ENCODE data around the gene MVB12B.

The MVB12B gene

DNA sequence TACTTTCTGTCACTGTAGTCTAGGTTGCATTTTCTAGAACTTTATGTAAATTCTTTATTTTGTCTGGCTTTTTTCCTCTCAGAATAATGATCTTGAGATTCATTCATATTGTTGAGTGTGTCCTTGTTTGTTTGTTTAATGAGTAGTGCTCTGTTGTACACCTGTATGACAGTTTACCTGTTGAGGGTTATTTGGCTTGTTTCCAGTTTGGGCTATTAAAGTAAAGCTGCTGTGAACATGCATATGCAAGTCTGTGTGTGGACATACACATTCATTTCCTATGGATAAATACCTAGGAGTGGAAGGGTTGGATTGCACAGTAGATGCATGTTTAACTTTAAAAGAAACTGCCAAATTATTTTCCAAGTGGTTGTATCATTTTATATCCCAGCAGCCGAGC, 30.4 kb downstream of the MVB12B start:
- TF ChIP-seq, protein P1, sequence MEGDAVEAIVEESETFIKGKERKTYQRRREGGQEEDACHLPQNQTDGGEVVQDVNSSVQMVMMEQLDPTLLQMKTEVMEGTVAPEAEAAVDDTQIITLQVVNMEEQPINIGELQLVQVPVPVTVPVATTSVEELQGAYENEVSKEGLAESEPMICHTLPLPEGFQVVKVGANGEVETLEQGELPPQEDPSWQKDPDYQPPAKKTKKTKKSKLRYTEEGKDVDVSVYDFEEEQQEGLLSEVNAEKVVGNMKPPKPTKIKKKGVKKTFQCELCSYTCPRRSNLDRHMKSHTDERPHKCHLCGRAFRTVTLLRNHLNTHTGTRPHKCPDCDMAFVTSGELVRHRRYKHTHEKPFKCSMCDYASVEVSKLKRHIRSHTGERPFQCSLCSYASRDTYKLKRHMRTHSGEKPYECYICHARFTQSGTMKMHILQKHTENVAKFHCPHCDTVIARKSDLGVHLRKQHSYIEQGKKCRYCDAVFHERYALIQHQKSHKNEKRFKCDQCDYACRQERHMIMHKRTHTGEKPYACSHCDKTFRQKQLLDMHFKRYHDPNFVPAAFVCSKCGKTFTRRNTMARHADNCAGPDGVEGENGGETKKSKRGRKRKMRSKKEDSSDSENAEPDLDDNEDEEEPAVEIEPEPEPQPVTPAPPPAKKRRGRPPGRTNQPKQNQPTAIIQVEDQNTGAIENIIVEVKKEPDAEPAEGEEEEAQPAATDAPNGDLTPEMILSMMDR (IDR thresholded peaks at IDR 0.05; ENCODE audit: low read depth, low read length), result no peak
- TF ChIP-seq MYC (IDR thresholded peaks at IDR 0.05; ENCODE audit: low read depth, low read length) (no peak), POLR2A (IDR thresholded peaks at IDR 0.05; ENCODE audit: extremely low read depth, insufficient read length) (no peak)
- TF ChIP-seq, protein P2, sequence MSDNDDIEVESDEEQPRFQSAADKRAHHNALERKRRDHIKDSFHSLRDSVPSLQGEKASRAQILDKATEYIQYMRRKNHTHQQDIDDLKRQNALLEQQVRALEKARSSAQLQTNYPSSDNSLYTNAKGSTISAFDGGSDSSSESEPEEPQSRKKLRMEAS (IDR thresholded peaks at IDR 0.05; ENCODE audit: low read depth, low read length), result no peak
- DNase-seq (ENCODE audit: low read depth), result no peak

GRCh38 chr9:126360073-126360472, 33.4 kb downstream of the MVB12B start:
- DNase-seq (ENCODE audit: low read depth), result no peak
- TF ChIP-seq, protein P1 (IDR thresholded peaks at IDR 0.05; ENCODE audit: low read depth, low read length), result no peak
- TF ChIP-seq POLR2A (IDR thresholded peaks at IDR 0.05; ENCODE audit: extremely low read depth, insufficient read length) (no peak), MYC (IDR thresholded peaks at IDR 0.05; ENCODE audit: low read depth, low read length) (no peak)
- TF ChIP-seq, protein P2 (IDR thresholded peaks at IDR 0.05; ENCODE audit: low read depth, low read length), result no peak

More for the DNA sequence above, 30.4 kb downstream of the MVB12B start:
- no peak overlapping the region for H3K4me3 ChIP-seq (ENCODE audit: low read depth, low read length)

GRCh38 chr9:126361810-126362238, 35.2 kb downstream of the MVB12B start:
- TF ChIP-seq, protein P2 (IDR thresholded peaks at IDR 0.05; ENCODE audit: low read depth, low read length), result no peak
- TF ChIP-seq MYC (IDR thresholded peaks at IDR 0.05; ENCODE audit: low read depth, low read length) (no peak), POLR2A (IDR thresholded peaks at IDR 0.05; ENCODE audit: extremely low read depth, insufficient read length) (no peak)
- TF ChIP-seq, protein P1 (IDR thresholded peaks at IDR 0.05; ENCODE audit: low read depth, low read length), result no peak

More at GRCh38 chr9:126360073-126360472, 33.4 kb downstream of the MVB12B start:
- no peak overlapping the region for H3K4me3 ChIP-seq (ENCODE audit: low read depth, low read length)

GRCh38 chr9:126363250-126363649, 36.6 kb downstream of the MVB12B start:
- TF ChIP-seq POLR2A (IDR thresholded peaks at IDR 0.05; ENCODE audit: extremely low read depth, insufficient read length) (no peak), MYC (IDR thresholded peaks at IDR 0.05; ENCODE audit: low read depth, low read length) (no peak)
- TF ChIP-seq, protein P1 (IDR thresholded peaks at IDR 0.05; ENCODE audit: low read depth, low read length), result no peak
- TF ChIP-seq, protein P2 (IDR thresholded peaks at IDR 0.05; ENCODE audit: low read depth, low read length), result no peak
- H3K4me3 ChIP-seq (ENCODE audit: low read depth, low read length), result no peak overlapping the region
- no peak for DNase-seq (ENCODE audit: low read depth)

More at GRCh38 chr9:126361810-126362238, 35.2 kb downstream of the MVB12B start:
- DNase-seq (ENCODE audit: low read depth), result no peak
- H3K4me3 ChIP-seq (ENCODE audit: low read depth, low read length), result no peak overlapping the region

DNA sequence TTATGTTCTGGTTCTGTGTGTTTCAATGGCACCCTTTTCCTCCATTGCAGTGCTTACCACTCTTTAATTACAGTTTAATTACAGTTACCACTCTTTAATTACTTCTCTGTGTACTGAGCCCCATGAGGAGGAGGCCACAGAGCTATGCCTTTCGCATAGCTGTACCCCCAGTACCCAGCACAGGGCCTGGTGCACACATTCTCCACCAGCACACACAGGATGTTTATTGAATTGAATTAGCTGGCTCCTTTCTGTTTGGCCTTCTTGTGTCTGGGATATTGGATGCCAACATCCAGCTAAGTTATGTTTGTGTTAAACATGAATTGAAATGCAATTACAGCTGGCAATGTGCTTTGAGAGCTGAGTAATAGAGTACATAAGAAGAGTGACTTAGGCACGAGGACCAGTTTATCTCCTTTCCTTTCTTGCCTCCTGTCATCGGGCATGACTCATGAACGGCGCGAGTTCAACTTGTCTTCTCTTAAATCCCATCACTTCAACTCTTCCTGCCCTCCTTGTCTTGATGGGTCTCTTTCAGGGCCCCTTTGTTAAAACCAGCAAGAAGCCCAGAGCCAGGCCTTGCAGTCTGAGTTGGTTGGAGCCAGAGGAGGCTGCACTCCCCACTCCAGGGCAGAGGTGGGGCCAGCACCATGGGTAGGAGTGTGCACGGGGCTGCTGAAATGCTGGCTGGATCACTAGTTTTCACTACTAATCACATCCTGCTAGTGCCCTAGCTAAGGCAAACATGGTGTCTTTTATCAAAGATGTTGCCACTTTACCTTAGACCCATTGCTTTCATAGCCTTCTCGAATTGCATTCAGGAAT, 37.4 kb downstream of the MVB12B start:
- DNase-seq (ENCODE audit: low read depth), result no peak
- TF ChIP-seq, protein P2 (IDR thresholded peaks at IDR 0.05; ENCODE audit: low read depth, low read length), result no peak
- no peak for TF ChIP-seq MYC (IDR thresholded peaks at IDR 0.05; ENCODE audit: low read depth, low read length)
- no peak overlapping the region for H3K4me3 ChIP-seq (ENCODE audit: low read depth, low read length)

DNA sequence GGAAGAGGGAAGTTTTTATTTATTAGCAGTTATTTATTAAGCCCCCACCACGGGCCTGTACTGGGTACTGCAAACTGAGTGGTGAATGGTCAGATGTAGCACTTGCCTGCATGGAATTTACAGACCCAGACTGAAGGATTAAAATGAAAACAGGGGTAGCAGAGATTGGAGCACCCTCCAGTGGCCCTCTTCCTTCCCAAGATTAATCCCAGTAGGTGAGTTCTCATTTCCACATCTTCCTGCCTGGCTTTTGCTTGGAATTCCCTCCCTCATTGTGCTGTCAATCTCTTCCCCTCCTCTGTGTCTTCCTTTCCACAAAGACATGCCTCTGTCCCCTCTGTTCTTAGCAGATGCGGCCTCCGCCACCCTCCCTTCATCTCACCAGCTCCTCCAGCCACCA, 39.2 kb downstream of the MVB12B start:
- DNase-seq (ENCODE audit: low read depth), result no peak
- H3K4me3 ChIP-seq (ENCODE audit: low read depth, low read length), result no peak overlapping the region
- TF ChIP-seq POLR2A (IDR thresholded peaks at IDR 0.05; ENCODE audit: extremely low read depth, insufficient read length), result no peak
- no peak for TF ChIP-seq MYC (IDR thresholded peaks at IDR 0.05; ENCODE audit: low read depth, low read length)
- TF ChIP-seq, protein P2 (IDR thresholded peaks at IDR 0.05; ENCODE audit: low read depth, low read length), result no peak
- TF ChIP-seq, protein P1 (IDR thresholded peaks at IDR 0.05; ENCODE audit: low read depth, low read length), result no peak
